ENCODE measurements around the gene NOS1AP. TPM values are rescaled to one million over a fixed set of nuclear protein-coding genes. Genes with fewer than 3 reads are reported as not detected.

The NOS1AP gene
- total RNA-seq, 5 donors from 2014 or later (not counting 1 experiment from before 2014, with no cell fraction given), result 0.07 to 0.16 (median 0.09) TPM; not detected in 2

- CTCF ChIA-PET, result no interaction called here
Measured at GRCh38 chr1:162383516-162383915, 314.0 kb downstream of the NOS1AP start.

GRCh38 chr1:162384116-162384515 lies 314.6 kb downstream of the NOS1AP start:
- WGBS (ENCODE audit: insufficient coverage), result 72% methylated on average over 4 of the region's 6 CpGs
- H3K9me3 ChIP-seq, result no peaks in the 10 kb centered on the region
- Mint-ChIP-seq H3K36me3 (no peaks in the 10 kb centered on the region), H3K4me1 (peaks cover under 1 to 3% (median 1%) of the 10 kb centered on the region in 3 donors), H3K27me3 (peaks cover 4 to 6% of the 10 kb centered on the region in 2 donors), H3K4me3 (no peak overlapping the region), H3K9me3 (no peaks in the 10 kb centered on the region), H3K27ac (no peak overlapping the region)
- no peak overlapping the region for H3K27ac ChIP-seq (ENCODE audit: low read length)
- peaks cover 0 to 21% of the 10 kb centered on the region in 2 experiments for H3K27me3 ChIP-seq (replicated peaks in 1 of 2; ENCODE audit: control insufficient read depth in 2 of 2, extremely low read depth in 1 of 2, insufficient read depth in 2 of 2, low read length in 1 of 2)
- no peaks in the 10 kb centered on the region for H3K4me1 ChIP-seq (ENCODE audit: control insufficient read depth in 1 of 2, extremely low read depth in 1 of 2, insufficient read depth in 2 of 2, low read length in 2 of 2)
- POLR2A ChIA-PET, result no interaction called here
- ATAC-seq (replicated peaks in 1 of 4), result no peak
- CTCF ChIA-PET, result no interaction called here
- no peaks in the 10 kb centered on the region for H3K36me3 ChIP-seq (ENCODE audit: control insufficient read depth in 2 of 2, extremely low read depth in 1 of 2, insufficient read depth in 1 of 2, low read length in 1 of 2)
- H3K4me3 ChIP-seq (ENCODE audit: control insufficient read depth in 1 of 2, extremely low read depth in 1 of 2, low read length in 1 of 2), result no peak overlapping the region
- no peak for DNase-seq

More at GRCh38 chr1:162383516-162383915, 314.0 kb downstream of the NOS1AP start:
- no peak overlapping the region for H3K4me3 ChIP-seq (ENCODE audit: control insufficient read depth in 1 of 2, extremely low read depth in 1 of 2, low read length in 1 of 2)
- no peak overlapping the region for H3K27ac ChIP-seq (ENCODE audit: low read length)
- POLR2A ChIA-PET, result no interaction called here
- Mint-ChIP-seq H3K36me3 (no peaks in the 10 kb centered on the region), H3K27ac (no peak overlapping the region), H3K9me3 (no peaks in the 10 kb centered on the region), H3K27me3 (no peaks in the 10 kb centered on the region), H3K4me3 (no peak overlapping the region), H3K4me1 (no peaks in the 10 kb centered on the region)
- H3K27me3 ChIP-seq (replicated peaks in 1 of 2; ENCODE audit: control insufficient read depth in 2 of 2, extremely low read depth in 1 of 2, insufficient read depth in 2 of 2, low read length in 1 of 2), result peaks cover 0 to 17% of the 10 kb centered on the region in 2 experiments
- no peak for ATAC-seq (replicated peaks in 1 of 4)
- no peaks in the 10 kb centered on the region for H3K9me3 ChIP-seq
- H3K36me3 ChIP-seq (ENCODE audit: control insufficient read depth in 2 of 2, extremely low read depth in 1 of 2, insufficient read depth in 1 of 2, low read length in 1 of 2), result no peaks in the 10 kb centered on the region
- no peaks in the 10 kb centered on the region for H3K4me1 ChIP-seq (ENCODE audit: control insufficient read depth in 1 of 2, extremely low read depth in 1 of 2, insufficient read depth in 2 of 2, low read length in 2 of 2)
- DNase-seq, result no peak
- 83% methylated on average over 6 of the region's 8 CpGs for WGBS (ENCODE audit: insufficient coverage)

- 82% methylated on average over 10 of the region's 10 CpGs for WGBS (ENCODE audit: insufficient coverage)
- Histone ChIP-seq H3K27ac (ENCODE audit: low read length) (no peak overlapping the region), H3K9me3 (no peaks in the 10 kb centered on the region), H3K27me3 (replicated peaks in 1 of 2; ENCODE audit: control insufficient read depth in 2 of 2, extremely low read depth in 1 of 2, insufficient read depth in 2 of 2, low read length in 1 of 2) (peaks cover 0 to 24% of the 10 kb centered on the region in 2 experiments), H3K36me3 (ENCODE audit: control insufficient read depth in 2 of 2, extremely low read depth in 1 of 2, insufficient read depth in 1 of 2, low read length in 1 of 2) (no peaks in the 10 kb centered on the region), H3K4me1 (ENCODE audit: control insufficient read depth in 1 of 2, extremely low read depth in 1 of 2, insufficient read depth in 2 of 2, low read length in 2 of 2) (no peaks in the 10 kb centered on the region), H3K4me3 (ENCODE audit: control insufficient read depth in 1 of 2, extremely low read depth in 1 of 2, low read length in 1 of 2) (no peak overlapping the region)
- Mint-ChIP-seq H3K4me3 (no peak overlapping the region), H3K9me3 (no peaks in the 10 kb centered on the region), H3K27ac (no peak overlapping the region), H3K27me3 (peaks cover 9 to 11% of the 10 kb centered on the region in 2 donors), H3K4me1 (peaks cover 5 to 7% (median 6%) of the 10 kb centered on the region in 3 donors), H3K36me3 (no peaks in the 10 kb centered on the region)
- DNase-seq, result no peak
- CTCF ChIA-PET, result no interaction called here
- no peak for ATAC-seq (replicated peaks in 1 of 4)
- POLR2A ChIA-PET, result no interaction called here
Measured at GRCh38 chr1:162384601-162385279, 315.2 kb downstream of the NOS1AP start.

GRCh38 chr1:162385280-162385623 lies 315.8 kb downstream of the NOS1AP start:
- H3K4me3 ChIP-seq (ENCODE audit: control insufficient read depth in 1 of 2, extremely low read depth in 1 of 2, low read length in 1 of 2), result no peak overlapping the region
- CTCF ChIA-PET, result no interaction called here
- no peak for ATAC-seq (replicated peaks in 1 of 4)
- POLR2A ChIA-PET, result no interaction called here
- no peak overlapping the region for H3K27ac ChIP-seq (ENCODE audit: low read length)
- no peaks in the 10 kb centered on the region for H3K9me3 ChIP-seq
- Mint-ChIP-seq H3K4me3 (no peak overlapping the region), H3K36me3 (no peaks in the 10 kb centered on the region), H3K4me1 (peaks cover 5 to 7% (median 6%) of the 10 kb centered on the region in 3 donors), H3K27me3 (peaks cover 9 to 12% of the 10 kb centered on the region in 2 donors), H3K27ac (no peak overlapping the region), H3K9me3 (no peaks in the 10 kb centered on the region)
- H3K4me1 ChIP-seq (ENCODE audit: control insufficient read depth in 1 of 2, extremely low read depth in 1 of 2, insufficient read depth in 2 of 2, low read length in 2 of 2), result no peaks in the 10 kb centered on the region
- H3K27me3 ChIP-seq (replicated peaks in 1 of 2; ENCODE audit: control insufficient read depth in 2 of 2, extremely low read depth in 1 of 2, insufficient read depth in 2 of 2, low read length in 1 of 2), result peaks cover 0 to 29% of the 10 kb centered on the region in 2 experiments
- no peaks in the 10 kb centered on the region for H3K36me3 ChIP-seq (ENCODE audit: control insufficient read depth in 2 of 2, extremely low read depth in 1 of 2, insufficient read depth in 1 of 2, low read length in 1 of 2)
- DNase-seq, result no peak
- WGBS (ENCODE audit: insufficient coverage), result 14% methylated on average over 1 of the region's 3 CpGs

GRCh38 chr1:162385702-162386101 lies 316.2 kb downstream of the NOS1AP start:
- Mint-ChIP-seq H3K27ac (no peak overlapping the region), H3K9me3 (no peaks in the 10 kb centered on the region), H3K27me3 (peaks cover 9 to 16% of the 10 kb centered on the region in 2 donors), H3K36me3 (no peaks in the 10 kb centered on the region), H3K4me1 (peaks cover 5 to 7% (median 6%) of the 10 kb centered on the region in 3 donors), H3K4me3 (no peak overlapping the region)
- ChIA-PET CTCF (no interaction called here), POLR2A (no interaction called here)
- DNase-seq, result no peak
- 95% methylated on average over 2 of the region's 3 CpGs for WGBS (ENCODE audit: insufficient coverage)
- Histone ChIP-seq H3K4me1 (ENCODE audit: control insufficient read depth in 1 of 2, extremely low read depth in 1 of 2, insufficient read depth in 2 of 2, low read length in 2 of 2) (no peaks in the 10 kb centered on the region), H3K27ac (ENCODE audit: low read length) (no peak overlapping the region), H3K36me3 (ENCODE audit: control insufficient read depth in 2 of 2, extremely low read depth in 1 of 2, insufficient read depth in 1 of 2, low read length in 1 of 2) (no peaks in the 10 kb centered on the region), H3K9me3 (no peaks in the 10 kb centered on the region), H3K27me3 (replicated peaks in 1 of 2; ENCODE audit: control insufficient read depth in 2 of 2, extremely low read depth in 1 of 2, insufficient read depth in 2 of 2, low read length in 1 of 2) (peaks cover 0 to 33% of the 10 kb centered on the region in 2 experiments), H3K4me3 (ENCODE audit: control insufficient read depth in 1 of 2, extremely low read depth in 1 of 2, low read length in 1 of 2) (no peak overlapping the region)
- no peak for ATAC-seq (replicated peaks in 1 of 4)

- WGBS (ENCODE audit: insufficient coverage), result 100% methylated on average over 1 of the region's 8 CpGs
- ATAC-seq (replicated peaks in 1 of 4), result no peak
Measured at GRCh38 chr1:162386292-162387225, 317.1 kb downstream of the NOS1AP start.

More at GRCh38 chr1:162386292-162387225, 317.1 kb downstream of the NOS1AP start:
- H3K4me1 Mint-ChIP-seq, result peaks cover 5 to 7% (median 6%) of the 10 kb centered on the region in 3 donors
- no peak overlapping the region for H3K27ac ChIP-seq (ENCODE audit: low read length)
- H3K27me3 ChIP-seq (replicated peaks in 1 of 2; ENCODE audit: control insufficient read depth in 2 of 2, extremely low read depth in 1 of 2, insufficient read depth in 2 of 2, low read length in 1 of 2), result peaks cover 0 to 33% of the 10 kb centered on the region in 2 experiments
- H3K9me3 Mint-ChIP-seq, result no peaks in the 10 kb centered on the region
- peaks cover 9 to 16% of the 10 kb centered on the region in 2 donors for H3K27me3 Mint-ChIP-seq
- H3K4me1 ChIP-seq (ENCODE audit: control insufficient read depth in 1 of 2, extremely low read depth in 1 of 2, insufficient read depth in 2 of 2, low read length in 2 of 2), result no peaks in the 10 kb centered on the region
- ChIA-PET CTCF (no interaction called here), POLR2A (no interaction called here)
- no peaks in the 10 kb centered on the region for H3K9me3 ChIP-seq
- no peak overlapping the region for H3K27ac Mint-ChIP-seq
- H3K36me3 ChIP-seq (ENCODE audit: control insufficient read depth in 2 of 2, extremely low read depth in 1 of 2, insufficient read depth in 1 of 2, low read length in 1 of 2), result no peaks in the 10 kb centered on the region
- H3K4me3 Mint-ChIP-seq, result no peak overlapping the region
- DNase-seq, result no peak
- no peak overlapping the region for H3K4me3 ChIP-seq (ENCODE audit: control insufficient read depth in 1 of 2, extremely low read depth in 1 of 2, low read length in 1 of 2)
- no peaks in the 10 kb centered on the region for H3K36me3 Mint-ChIP-seq

All from T-cell (primary cell).